Bronchial smooth muscle cell (primary cell): ENCODE measurements around the gene KCNA1. TPM values are rescaled to one million over a fixed set of nuclear protein-coding genes. Genes with fewer than 3 reads are reported as not detected.

Experiments used
- total RNA-seq: library from RNA; depleted of rRNA; stranded (reverse); fragments of >200 nt; gene quantifications from 2 replicates; pipeline ENCODE4 v1.2.1, GENCODE V29; 2014

Gene KCNA1
- under 0.01 TPM in 1 of 2 replicates, not detected in the other for total RNA-seq

DNA sequence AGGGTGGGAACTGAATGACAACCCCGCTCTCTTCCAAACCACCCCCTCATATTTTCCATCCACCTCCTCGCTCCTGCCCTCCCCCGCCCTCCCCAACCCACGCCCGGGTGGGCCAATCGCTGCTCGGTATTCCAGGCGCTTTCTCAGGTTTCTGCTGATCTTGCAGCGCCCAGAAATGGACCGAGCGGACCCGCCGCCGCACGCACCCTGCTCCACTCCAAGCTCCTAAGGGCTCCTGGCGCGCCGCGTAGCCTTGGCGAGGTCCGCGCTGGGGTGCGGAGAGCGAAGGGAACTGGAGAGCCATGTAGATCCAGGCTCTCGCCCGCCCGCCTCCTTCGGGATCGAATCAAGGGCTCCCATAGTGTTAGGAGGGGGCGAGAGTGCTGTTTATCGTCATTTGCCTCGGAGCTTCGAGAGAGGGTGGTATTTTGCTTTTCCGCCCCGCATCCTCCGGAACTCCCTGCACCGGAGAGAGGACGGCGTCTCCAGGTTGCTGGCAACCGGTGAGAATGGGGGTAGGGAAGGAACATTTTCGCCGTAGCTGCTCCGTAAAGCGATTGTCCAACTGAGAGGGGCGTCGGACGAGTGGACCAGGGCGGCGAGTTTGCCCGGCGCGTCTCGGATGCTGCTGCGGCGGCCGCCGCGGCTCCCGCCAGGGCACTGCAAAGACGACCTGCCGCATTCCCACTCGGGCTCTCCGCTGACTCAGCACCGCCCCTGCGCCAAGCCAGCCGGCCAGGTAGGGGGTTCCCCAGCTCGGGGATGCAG lies at the start of gene KCNA1:
KCNA1 (plus strand) TSS at position 172 of the 768 bp plus-strand sequence. CDS start 1,474 bp downstream, outside the sequence.

Other genes starting within 250 kb of the KCNA1 start
- 0.17 TPM in 1 of 2 replicates, not detected in the other for gene GALNT8, start 189.5 kb upstream of the KCNA1 start, total RNA-seq
- not detected in 2 replicates for gene KCNA5, start 134.0 kb downstream of the KCNA1 start, total RNA-seq